HCT116 (cell line): Measurements from ENCODE around the gene B3GALT5. TPM values are rescaled to one million over a fixed set of nuclear protein-coding genes. Genes with fewer than 3 reads are reported as not detected.

Experiments used
- ATAC-seq: fragments of 200-7000 bp; cut with Tn5 transposase; 2 replicates; pipeline ENCODE4 v1.9.1; 2020; ENCODE audit warnings: mild to moderate bottlenecking, moderate library complexity
- BruUV-seq: library from RNA; stranded (reverse); fragments of 400-500 nt; replicated peaks from 2 replicates; lab custom pipeline; 2021; lab: Mats Ljungman, UMichigan
- CTCF ChIA-PET: fragments of 300-600 bp; sonication (Branson Sonifier 250); formaldehyde crosslinking; loops from one replicate; lab custom pipeline; 2021; ENCODE audit warnings: antibody characterized with exemption; lab: Charles Lee
- POLR2A ChIA-PET: fragments of 300-600, 350-600 bp; sonication (Branson Sonifier 250); formaldehyde crosslinking; loops from one replicate; lab custom pipeline; 2021; ENCODE audit warnings: antibody characterized with exemption; lab: Charles Lee
- RAD21 ChIA-PET, 2 experiments: fragments of 300-600 bp; sonication (Branson Sonifier 250); formaldehyde crosslinking; loops; one replicate each; lab custom pipeline; 2023; ENCODE audit warnings: low total read pairs in 2 of 2; ENCODE audit not compliant: uncharacterized antibody in 2 of 2, unreplicated experiment in 2 of 2, low non-redundant PET in 1 of 2; lab: Charles Lee
- DNase-seq: peaks from one replicate; pipeline ENCODE4 v3.0.0-alpha.2; 2010; ENCODE audit warnings: low read depth, low spot score
- H2AFZ ChIP-seq: fragments of 200-600 bp; shearing (Covaris generic), sonication (generic); 2 replicates; pipeline ENCODE4 v1.6.1; 2017; ENCODE audit warnings: low read depth, mixed run types, mixed read lengths, antibody characterized with exemption, low read length; ENCODE audit not compliant: poor library complexity, severe bottlenecking
- H3K27ac ChIP-seq: 2 replicates; pipeline ENCODE4 v1.5.1; 2012; ENCODE audit warnings: low read depth, low read length
- H3K27me3 ChIP-seq: fragments of 200-600 bp; sonication (generic); 2 replicates; pipeline ENCODE4 v1.6.1; 2016; ENCODE audit warnings: mixed run types, low read length, mixed read lengths; ENCODE audit not compliant: insufficient read depth
- H3K36me3 ChIP-seq, 2 experiments: fragments of 200-500 bp in 1 of 2; fragments of 200-600 bp in 1 of 2; sonication (Bioruptor generic) in 1 of 2; sonication (generic) in 1 of 2; 2 replicates each; pipeline versions ENCODE4 v1.5.1 to v1.6.1; 2014 to 2016; ENCODE audit warnings: low read length in 2 of 2, inconsistent platforms in 1 of 2, mixed read lengths in 1 of 2, mixed run types in 1 of 2; ENCODE audit not compliant: insufficient read depth in 2 of 2, control insufficient read depth in 1 of 2
- H3K4me1 ChIP-seq, 2 experiments: fragments of 200-600 bp in 1 of 2; sonication (generic) in 1 of 2; 2 replicates each; pipeline versions ENCODE4 v1.5.1 to v1.6.1; 2012 to 2017; ENCODE audit warnings: low read length in 2 of 2, inconsistent platforms in 1 of 2, mild to moderate bottlenecking in 1 of 2, mixed read lengths in 1 of 2, mixed run types in 1 of 2, moderate library complexity in 1 of 2; ENCODE audit not compliant: insufficient read depth in 2 of 2, control insufficient read depth in 1 of 2
- H3K4me2 ChIP-seq: fragments of 200-600 bp; sonication (generic); 2 replicates; pipeline ENCODE4 v1.6.1; 2017; ENCODE audit warnings: mixed run types, low read length, mixed read lengths
- H3K4me3 ChIP-seq, 2 experiments: fragments of 200-600 bp in 1 of 2; sonication (generic) in 1 of 2; replicated peaks in 1 of 2; 2 replicates each; pipeline ENCODE4 v1.5.1; 2011 to 2016; ENCODE audit warnings: low read length in 2 of 2, control low read depth in 1 of 2, low read depth in 1 of 2, mild to moderate bottlenecking in 1 of 2, mixed read lengths in 1 of 2, mixed run types in 1 of 2
- H3K79me2 ChIP-seq: fragments of 200-600 bp; sonication (generic); 2 replicates; pipeline ENCODE4 v1.6.1; 2017; ENCODE audit warnings: mild to moderate bottlenecking, mixed run types, low read length, moderate library complexity, mixed read lengths; ENCODE audit not compliant: insufficient read depth
- H3K9ac ChIP-seq: fragments of 200-600 bp; sonication (generic); 2 replicates; pipeline ENCODE4 v1.6.1; 2016; ENCODE audit warnings: low read length, mixed read lengths
- H3K9me2 ChIP-seq: fragments of 200-600 bp; sonication (generic), shearing (Covaris generic); 2 replicates; pipeline ENCODE4 v1.6.1; 2017; ENCODE audit warnings: mixed run types, mild to moderate bottlenecking, moderate library complexity; ENCODE audit not compliant: insufficient read depth
- H3K9me3 ChIP-seq, 2 experiments: fragments of 200-500 bp in 1 of 2; fragments of 200-600 bp in 1 of 2; sonication (Bioruptor generic) in 1 of 2; sonication (generic) in 1 of 2; 2 replicates each; pipeline ENCODE4 v1.6.1; 2014 to 2017; ENCODE audit warnings: low read length in 2 of 2, mixed read lengths in 2 of 2, inconsistent platforms in 1 of 2, low read depth in 1 of 2, mild to moderate bottlenecking in 1 of 2, mixed run types in 1 of 2, moderate library complexity in 1 of 2; ENCODE audit not compliant: control insufficient read depth in 1 of 2, insufficient read depth in 1 of 2
- H4K20me1 ChIP-seq: fragments of 200-600 bp; sonication (generic), shearing (Covaris generic); 2 replicates; pipeline ENCODE4 v1.6.1; 2017; ENCODE audit warnings: mixed run types, mild to moderate bottlenecking, moderate library complexity; ENCODE audit not compliant: insufficient read depth
- ATF3 ChIP-seq: IDR thresholded peaks from 2 replicates; pipeline ENCODE4 v1.6.1; 2012
- CEBPB ChIP-seq: IDR thresholded peaks from 2 replicates; pipeline ENCODE4 v1.6.1; 2012; ENCODE audit warnings: low read depth
- CTCF ChIP-seq, 3 experiments: fragments of 200-600 bp in 1 of 3; sonication (generic) in 1 of 3; IDR thresholded peaks in 2 of 3; conservative IDR thresholded peaks in 1 of 3; 2 replicates each; pipeline ENCODE4 v1.5.1; 2012 to 2017; ENCODE audit warnings: low read depth in 2 of 3, low read length in 2 of 3, antibody characterized with exemption in 1 of 3, borderline replicate concordance in 1 of 3, control low read depth in 1 of 3, mild to moderate bottlenecking in 1 of 3, mixed read lengths in 1 of 3, mixed run types in 1 of 3, moderate library complexity in 1 of 3; ENCODE audit not compliant: insufficient read depth in 1 of 3
- EGR1 ChIP-seq: IDR thresholded peaks from 2 replicates; pipeline ENCODE4 v1.6.1; 2012; ENCODE audit warnings: low read depth
- ELF1 ChIP-seq: IDR thresholded peaks from 2 replicates; pipeline ENCODE4 v1.6.1; 2012; ENCODE audit warnings: low read depth, borderline replicate concordance
- EZH2 ChIP-seq: fragments of 200-600 bp; sonication (generic); IDR thresholded peaks from 2 replicates; pipeline ENCODE4 v1.6.1; 2017; ENCODE audit warnings: antibody characterized with exemption, mixed run types
- EZH2phosphoT487 ChIP-seq: fragments of 200-600 bp; IDR thresholded peaks from 2 replicates; pipeline ENCODE4 v1.6.1; 2018; ENCODE audit warnings: antibody characterized with exemption, borderline replicate concordance
- FOSL1 ChIP-seq: IDR thresholded peaks from 2 replicates; pipeline ENCODE4 v1.6.1; 2012; ENCODE audit warnings: low read depth
- JUND ChIP-seq: IDR thresholded peaks from 2 replicates; pipeline ENCODE4 v1.6.1; 2012
- POLR2A ChIP-seq: IDR thresholded peaks from 2 replicates; pipeline ENCODE4 v1.7.0; 2011; ENCODE audit warnings: borderline replicate concordance; ENCODE audit not compliant: insufficient read depth, insufficient read length; ENCODE audit errors: extremely low read depth
- POLR2AphosphoS5 ChIP-seq: IDR thresholded peaks from 2 replicates; pipeline ENCODE4 v1.6.1; 2011; ENCODE audit warnings: mild to moderate bottlenecking, low read depth, low read length, moderate library complexity
- REST ChIP-seq: IDR thresholded peaks from 2 replicates; pipeline ENCODE4 v1.6.1; 2012; ENCODE audit warnings: low read depth
- SIN3A ChIP-seq: IDR thresholded peaks from 2 replicates; pipeline ENCODE4 v1.6.1; 2012; ENCODE audit warnings: low read depth
- ZFX ChIP-seq: fragments of 450-650 bp; IDR thresholded peaks from 2 replicates; pipeline ENCODE4 v1.6.1; 2017
- intact Hi-C: fragments of 100-400 bp; cut with micrococcal nuclease; formaldehyde crosslinking; loops from 2 replicates; pipeline ENCODE4 v1.10.0; 2022
- total RNA-seq: library from RNA; stranded (reverse); gene quantifications from one replicate; pipeline ENCODE4 v1.2.1, GENCODE V29; 2021; ENCODE audit not compliant: unreplicated experiment

B3GALT5 gene
- total RNA-seq, 1 experiment from 2014 or later: 1.2 TPM

- no peak overlapping the region for H3K4me3 ChIP-seq
- no peak overlapping the region for H3K27ac ChIP-seq
- no peak for ATAC-seq
- no TSS peak for BruUV-seq
- no peak overlapping the region for H3K4me2 ChIP-seq
- ChIA-PET RAD21 (no interaction called here), POLR2A (no interaction called here), CTCF (no interaction called here)
- TF ChIP-seq ZFX: no peak
- TF ChIP-seq POLR2A: no peak
- no peak for TF ChIP-seq ELF1
- TF ChIP-seq FOSL1: no peak
- H3K36me3 ChIP-seq: no peaks in the 10 kb centered on the region
- no peaks in the 10 kb centered on the region for H3K9me2 ChIP-seq
- no peaks in the 10 kb centered on the region for H3K27me3 ChIP-seq
- no peaks in the 10 kb centered on the region for H3K4me1 ChIP-seq
- H2AFZ ChIP-seq: no peak overlapping the region
- DNase-seq: no peak
- no peaks in the 10 kb centered on the region for H4K20me1 ChIP-seq
- H3K79me2 ChIP-seq: no peaks in the 10 kb centered on the region
- no peak overlapping the region for H3K9ac ChIP-seq
- H3K9me3 ChIP-seq: no peaks in the 10 kb centered on the region
- intact Hi-C loops: no loop called here
Observed at GRCh38 chr21:39685991-39686390, 73.3 kb downstream of the B3GALT5 start.

GRCh38 chr21:39686646-39687468, 74.1 kb downstream of the B3GALT5 start:
- BruUV-seq: no TSS peak
- H3K36me3 ChIP-seq: no peaks in the 10 kb centered on the region
- H3K27me3 ChIP-seq: no peaks in the 10 kb centered on the region
- RAD21 ChIA-PET: no interaction called here
- TF ChIP-seq EZH2 (no peak), EGR1 (no peak), SIN3A (no peak), JUND (no peak), REST (no peak), EZH2phosphoT487 (no peak), CTCF (IDR thresholded peaks at IDR 0.05 in 2 of 3, conservative IDR thresholded peaks at IDR 0.05 in 1 of 3; ENCODE audit: borderline replicate concordance in 1 of 3, insufficient read depth in 1 of 3, low read depth in 2 of 3, low read length in 2 of 3) (no peak), ELF1 (no peak), ATF3 (no peak), POLR2AphosphoS5 (no peak), CEBPB (no peak)
- CTCF ChIA-PET: no interaction called here
- POLR2A ChIA-PET: no interaction called here
- ATAC-seq: no peak
- no peaks in the 10 kb centered on the region for H3K4me1 ChIP-seq
- no peak overlapping the region for H3K4me2 ChIP-seq
- no peaks in the 10 kb centered on the region for H3K9me2 ChIP-seq
- no peak overlapping the region for H2AFZ ChIP-seq
- no peaks in the 10 kb centered on the region for H4K20me1 ChIP-seq
- DNase-seq: no peak
- H3K27ac ChIP-seq: no peak overlapping the region
- H3K4me3 ChIP-seq: no peak overlapping the region
- H3K9ac ChIP-seq: no peak overlapping the region
- intact Hi-C loops: no loop called here
- no peaks in the 10 kb centered on the region for H3K79me2 ChIP-seq
- no peaks in the 10 kb centered on the region for H3K9me3 ChIP-seq
